GM23338 (cell line): ENCODE results near the gene A1BG.
"Not testable (repeated sequence)": the region's sequence is repeated elsewhere in the genome, so short reads cannot be mapped to it uniquely, and the experiment has no call there.

Experiments used
- CTCF ChIP-seq, 2 experiments: fragments of 200-600 bp in 1 of 2; sonication (generic) in 1 of 2; conservative IDR thresholded peaks; 2 replicates each; pipeline versions ENCODE4 v1.5.1 to v1.6.1; 2016 to 2017; ENCODE audit warnings: antibody characterized with exemption in 2 of 2, low read depth in 2 of 2, mild to moderate bottlenecking in 2 of 2, moderate library complexity in 1 of 2
- JUNB ChIP-seq: IDR thresholded peaks from one replicate; pipeline ENCODE4 v1.6.1; 2016; ENCODE audit warnings: antibody characterized with exemption; ENCODE audit not compliant: unreplicated experiment

DNA sequence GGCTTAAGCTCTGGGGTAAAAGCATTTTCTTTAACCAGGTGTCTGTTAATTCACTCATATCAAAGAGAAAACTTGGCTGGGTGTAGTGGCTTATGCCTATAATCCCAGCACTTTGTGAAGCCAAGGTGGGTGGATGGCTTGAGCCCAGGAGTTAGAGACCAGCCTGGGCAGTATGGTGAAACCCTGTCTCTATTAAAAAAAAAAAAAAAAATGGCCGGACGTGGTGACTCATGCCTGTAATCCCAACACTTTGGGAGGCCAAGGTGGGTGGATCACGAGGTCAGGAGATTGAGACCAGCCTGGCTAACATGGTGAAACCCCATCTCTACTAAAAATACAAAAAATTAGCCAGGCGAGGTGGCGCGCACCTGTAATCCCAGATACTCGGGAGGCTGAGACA lies 23.4 kb upstream of the A1BG start:
- not testable (repeated sequence) for TF ChIP-seq JUNB; CTCF (conservative IDR thresholded peaks at IDR 0.05; ENCODE audit: low read depth in 2 of 2)
